Activated naive CD4-positive, alpha-beta T cell (primary cell): ENCODE data around the gene MRPL23.
"Not testable (repeated sequence)": the region's sequence is repeated elsewhere in the genome, so short reads cannot be mapped to it uniquely, and the experiment has no call there.

ENCODE experiments used
- DNase-seq, 4 experiments: peaks; one replicate each; lab custom pipeline; 2025; lab: John Stamatoyannopoulos, UW

Gene MRPL23

GRCh38 chr11:1934335-1935155, 12.6 kb upstream of the MRPL23 start:
- no peak for DNase-seq

GRCh38 chr11:1935156-1936071, 11.7 kb upstream of the MRPL23 start:
- DNase-seq: no peak

GRCh38 chr11:1936072-1936780, 10.9 kb upstream of the MRPL23 start:
- no peak for DNase-seq

GRCh38 chr11:1936781-1937615, 10.1 kb upstream of the MRPL23 start:
- no peak for DNase-seq

GRCh38 chr11:1937616-1938342, 9.4 kb upstream of the MRPL23 start:
- DNase-seq: no peak

- DNase-seq: no peak
Observed at GRCh38 chr11:1938343-1939005, 8.7 kb upstream of the MRPL23 start.

- no peak for DNase-seq
Observed at GRCh38 chr11:1939006-1939625, 8.0 kb upstream of the MRPL23 start.

- not testable (repeated sequence) for DNase-seq
Observed at GRCh38 chr11:1939788-1940187, 7.3 kb upstream of the MRPL23 start.

GRCh38 chr11:1942558-1943260, 4.4 kb upstream of the MRPL23 start:
- no peak for DNase-seq

GRCh38 chr11:1943576-1943975, 3.6 kb upstream of the MRPL23 start:
- DNase-seq: no peak

GRCh38 chr11:1943977-1944376, 3.2 kb upstream of the MRPL23 start:
- DNase-seq: no peak

- DNase-seq: no peak
Observed at GRCh38 chr11:1947592-1948237, 583 bp downstream of the MRPL23 start.

GRCh38 chr11:1948389-1948788, 1.3 kb downstream of the MRPL23 start:
- DNase-seq: no peak

GRCh38 chr11:1949302-1949701, 2.2 kb downstream of the MRPL23 start:
- DNase-seq: no peak

GRCh38 chr11:1949922-1950321, 2.8 kb downstream of the MRPL23 start:
- no peak for DNase-seq

GRCh38 chr11:1952806-1953482, 5.8 kb downstream of the MRPL23 start:
- DNase-seq: no peak

GRCh38 chr11:1953489-1954266, 6.5 kb downstream of the MRPL23 start:
- no peak for DNase-seq
